ENCODE results near the gene SMAP1.

DNA sequence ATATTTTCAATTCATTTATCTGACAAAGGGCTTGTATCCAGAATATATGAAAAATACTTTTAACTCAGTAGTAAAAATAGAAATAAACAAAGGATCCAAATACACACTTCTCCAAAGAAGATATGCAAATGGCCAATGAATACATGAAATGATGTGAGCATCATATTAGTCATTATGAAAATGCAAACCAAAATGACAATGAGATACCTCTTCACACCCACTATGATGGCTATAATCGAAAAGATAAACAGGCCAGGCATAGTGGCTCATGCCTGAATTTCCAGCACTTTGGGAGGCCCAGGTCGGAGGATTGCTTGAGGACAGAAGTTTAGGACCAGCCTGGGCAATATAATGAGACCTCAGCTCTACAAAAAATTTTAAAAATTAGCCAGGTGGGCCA, 33.8 kb upstream of the SMAP1 start:
- TF ChIP-seq POLR2A (IDR thresholded peaks at IDR 0.05; ENCODE audit: low read depth, low read length) (no peak), POLR2AphosphoS5 (IDR thresholded peaks at IDR 0.05; ENCODE audit: low read depth, low read length) (no peak), TAF1 (IDR thresholded peaks at IDR 0.05; ENCODE audit: borderline replicate concordance, low read depth, low read length) (no peak)

Data from GM12892 (cell line).